Thyroid gland (tissue), 4 donors: ENCODE measurements around the gene STH. TPM values are rescaled to one million over a fixed set of nuclear protein-coding genes. Genes with fewer than 3 reads are reported as not detected.
"Not testable (repeated sequence)": the region's sequence is repeated elsewhere in the genome, so short reads cannot be mapped to it uniquely, and the experiment has no call there.

ENCODE experiments used
- DNase-seq, 2 donors: peaks; one replicate each; pipeline ENCODE4 v3.0.0-alpha.2; 2019
- H3K27ac ChIP-seq, 3 donors: fragments of 200-600 bp; sonication (generic); 1 replicate in 2 of 3; 2 replicates in 1 of 3; pipeline ENCODE4 v1.5.1; 2016 to 2019; ENCODE audit warnings: mild to moderate bottlenecking in 1 of 3, moderate library complexity in 1 of 3
- H3K27me3 ChIP-seq: fragments of 200-600 bp; sonication (generic); one replicate; pipeline ENCODE4 v1.5.1; 2019
- H3K36me3 ChIP-seq, 2 donors: fragments of 200-600 bp; sonication (generic); one replicate each; pipeline ENCODE4 v1.5.1; 2016 to 2019
- H3K4me1 ChIP-seq, 2 donors: fragments of 200-600 bp; sonication (generic); one replicate each; pipeline ENCODE4 v1.5.1; 2017 to 2019
- H3K4me3 ChIP-seq, 3 donors: fragments of 200-600 bp; sonication (generic); replicated peaks in 1 of 3; 1 replicate in 2 of 3; 2 replicates in 1 of 3; pipeline ENCODE4 v1.5.1; 2016; ENCODE audit warnings: mild to moderate bottlenecking in 1 of 3
- H3K9me3 ChIP-seq: fragments of 200-600 bp; sonication (generic); one replicate; pipeline ENCODE4 v1.5.1; 2017
- POLR2A ChIP-seq, 2 donors: fragments of 450-650 bp; IDR thresholded peaks; one replicate each; pipeline ENCODE4 v1.6.1; 2017; ENCODE audit warnings: antibody characterized with exemption in 2 of 2, mild to moderate bottlenecking in 2 of 2, moderate library complexity in 1 of 2
- WGBS, 2 donors: methylation state at CpG; one replicate each; pipeline ENCODE4 v1.1.5; 2017; 5-methylcytosine and 5-hydroxymethylcytosine counted together
- intact Hi-C: fragments of 100-400 bp; cut with DNase I; formaldehyde crosslinking; loops from one replicate; pipeline ENCODE4 v1.15.1; 2023
- total RNA-seq, 4 donors: library from RNA; depleted of rRNA; stranded (reverse); fragments of >200 nt; gene quantifications; one replicate each; pipeline ENCODE4 v1.2.3, GENCODE V29; 2016
- TF ChIP-seq, protein P1 (sequence below), 6 experiments: fragments of 200-600 bp in 3 of 6; fragments of 450-650 bp in 3 of 6; sonication (generic) in 3 of 6; IDR thresholded peaks; one replicate each; pipeline ENCODE4 v1.5.1; 2016 to 2019; ENCODE audit warnings: antibody characterized with exemption in 6 of 6, mild to moderate bottlenecking in 2 of 6, inconsistent platforms in 1 of 6, moderate library complexity in 1 of 6

Gene STH
- total RNA-seq, 4 donors from 2014 or later: not detected

GRCh38 chr17:46012506-46013079 is 13.5 kb downstream of the STH start:
- Histone ChIP-seq H3K9me3 (no peaks in the 10 kb centered on the region), H3K4me3 (no peak overlapping the region), H3K4me1 (peaks cover 0 to 2% of the 10 kb centered on the region in 2 donors), H3K27ac (no peak overlapping the region), H3K27me3 (no peaks in the 10 kb centered on the region), H3K36me3 (no peaks in the 10 kb centered on the region)
- TF ChIP-seq, protein P1, sequence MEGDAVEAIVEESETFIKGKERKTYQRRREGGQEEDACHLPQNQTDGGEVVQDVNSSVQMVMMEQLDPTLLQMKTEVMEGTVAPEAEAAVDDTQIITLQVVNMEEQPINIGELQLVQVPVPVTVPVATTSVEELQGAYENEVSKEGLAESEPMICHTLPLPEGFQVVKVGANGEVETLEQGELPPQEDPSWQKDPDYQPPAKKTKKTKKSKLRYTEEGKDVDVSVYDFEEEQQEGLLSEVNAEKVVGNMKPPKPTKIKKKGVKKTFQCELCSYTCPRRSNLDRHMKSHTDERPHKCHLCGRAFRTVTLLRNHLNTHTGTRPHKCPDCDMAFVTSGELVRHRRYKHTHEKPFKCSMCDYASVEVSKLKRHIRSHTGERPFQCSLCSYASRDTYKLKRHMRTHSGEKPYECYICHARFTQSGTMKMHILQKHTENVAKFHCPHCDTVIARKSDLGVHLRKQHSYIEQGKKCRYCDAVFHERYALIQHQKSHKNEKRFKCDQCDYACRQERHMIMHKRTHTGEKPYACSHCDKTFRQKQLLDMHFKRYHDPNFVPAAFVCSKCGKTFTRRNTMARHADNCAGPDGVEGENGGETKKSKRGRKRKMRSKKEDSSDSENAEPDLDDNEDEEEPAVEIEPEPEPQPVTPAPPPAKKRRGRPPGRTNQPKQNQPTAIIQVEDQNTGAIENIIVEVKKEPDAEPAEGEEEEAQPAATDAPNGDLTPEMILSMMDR (IDR thresholded peaks at IDR 0.05): no peak
- no peak for TF ChIP-seq POLR2A (IDR thresholded peaks at IDR 0.05)
- intact Hi-C loops: no loop called here
- WGBS, 2 donors: 82 to 87% methylated on average over 11 of the region's 11 CpGs
- no peak for DNase-seq

GRCh38 chr17:46013127-46013501 is 14.1 kb downstream of the STH start:
- TF ChIP-seq POLR2A (IDR thresholded peaks at IDR 0.05): no peak
- TF ChIP-seq, protein P1 (IDR thresholded peaks at IDR 0.05): no peak
- 94 to 95% methylated on average over 7 of the region's 7 CpGs for WGBS, 2 donors
- DNase-seq: no peak
- Histone ChIP-seq H3K36me3 (no peaks in the 10 kb centered on the region), H3K4me1 (peaks cover 0 to 6% of the 10 kb centered on the region in 2 donors), H3K27ac (no peak overlapping the region), H3K27me3 (no peaks in the 10 kb centered on the region), H3K4me3 (no peak overlapping the region), H3K9me3 (no peaks in the 10 kb centered on the region)
- intact Hi-C loops: no loop called here

DNA sequence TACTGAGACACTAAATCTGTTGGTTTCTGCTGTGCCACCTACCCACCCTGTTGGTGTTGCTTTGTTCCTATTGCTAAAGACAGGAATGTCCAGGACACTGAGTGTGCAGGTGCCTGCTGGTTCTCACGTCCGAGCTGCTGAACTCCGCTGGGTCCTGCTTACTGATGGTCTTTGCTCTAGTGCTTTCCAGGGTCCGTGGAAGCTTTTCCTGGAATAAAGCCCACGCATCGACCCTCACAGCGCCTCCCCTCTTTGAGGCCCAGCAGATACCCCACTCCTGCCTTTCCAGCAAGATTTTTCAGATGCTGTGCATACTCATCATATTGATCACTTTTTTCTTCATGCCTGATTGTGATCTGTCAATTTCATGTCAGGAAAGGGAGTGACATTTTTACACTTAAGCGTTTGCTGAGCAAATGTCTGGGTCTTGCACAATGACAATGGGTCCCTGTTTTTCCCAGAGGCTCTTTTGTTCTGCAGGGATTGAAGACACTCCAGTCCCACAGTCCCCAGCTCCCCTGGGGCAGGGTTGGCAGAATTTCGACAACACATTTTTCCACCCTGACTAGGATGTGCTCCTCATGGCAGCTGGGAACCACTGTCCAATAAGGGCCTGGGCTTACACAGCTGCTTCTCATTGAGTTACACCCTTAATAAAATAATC is 14.6 kb downstream of the STH start:
- H3K4me1 ChIP-seq: peaks cover 0 to 11% of the 10 kb centered on the region in 2 donors
- no peaks in the 10 kb centered on the region for H3K9me3 ChIP-seq
- no peaks in the 10 kb centered on the region for H3K36me3 ChIP-seq
- no peak overlapping the region for H3K4me3 ChIP-seq
- DNase-seq: no peak
- no peaks in the 10 kb centered on the region for H3K27me3 ChIP-seq
- no peak overlapping the region for H3K27ac ChIP-seq
- WGBS, 2 donors: 68 to 83% methylated on average over 9 of the region's 9 CpGs
- intact Hi-C loops: no loop called here
- TF ChIP-seq POLR2A (IDR thresholded peaks at IDR 0.05): no peak
- TF ChIP-seq, protein P1 (IDR thresholded peaks at IDR 0.05): no peak

GRCh38 chr17:46019408-46019925 is 20.4 kb downstream of the STH start:
- H3K4me3 ChIP-seq, H3K9me3 ChIP-seq, H3K36me3 ChIP-seq, H3K27ac ChIP-seq, intact Hi-C loops, H3K27me3 ChIP-seq, DNase-seq: not testable (repeated sequence)
- 89 to 96% methylated on average over 8 of the region's 8 CpGs for WGBS, 2 donors
- peaks cover 0 to 12% of the 10 kb centered on the region in 2 donors for H3K4me1 ChIP-seq

- TF ChIP-seq, protein P1 (IDR thresholded peaks at IDR 0.05): no peak
- no peak for TF ChIP-seq POLR2A (IDR thresholded peaks at IDR 0.05)
- intact Hi-C loops: no loop called here
- 90 to 91% methylated on average over 11 to 14 of the region's 14 CpGs for WGBS, 2 donors
- no peak for DNase-seq
- H3K27me3 ChIP-seq: no peaks in the 10 kb centered on the region
- H3K4me1 ChIP-seq: peaks cover 0 to 12% of the 10 kb centered on the region in 2 donors
- no peak overlapping the region for H3K27ac ChIP-seq
- no peaks in the 10 kb centered on the region for H3K9me3 ChIP-seq
- no peak overlapping the region for H3K4me3 ChIP-seq
- H3K36me3 ChIP-seq: no peaks in the 10 kb centered on the region
Measured at GRCh38 chr17:46020023-46020761, 21.1 kb downstream of the STH start.
